Measurements from ENCODE around the gene SLAMF9.

DNA sequence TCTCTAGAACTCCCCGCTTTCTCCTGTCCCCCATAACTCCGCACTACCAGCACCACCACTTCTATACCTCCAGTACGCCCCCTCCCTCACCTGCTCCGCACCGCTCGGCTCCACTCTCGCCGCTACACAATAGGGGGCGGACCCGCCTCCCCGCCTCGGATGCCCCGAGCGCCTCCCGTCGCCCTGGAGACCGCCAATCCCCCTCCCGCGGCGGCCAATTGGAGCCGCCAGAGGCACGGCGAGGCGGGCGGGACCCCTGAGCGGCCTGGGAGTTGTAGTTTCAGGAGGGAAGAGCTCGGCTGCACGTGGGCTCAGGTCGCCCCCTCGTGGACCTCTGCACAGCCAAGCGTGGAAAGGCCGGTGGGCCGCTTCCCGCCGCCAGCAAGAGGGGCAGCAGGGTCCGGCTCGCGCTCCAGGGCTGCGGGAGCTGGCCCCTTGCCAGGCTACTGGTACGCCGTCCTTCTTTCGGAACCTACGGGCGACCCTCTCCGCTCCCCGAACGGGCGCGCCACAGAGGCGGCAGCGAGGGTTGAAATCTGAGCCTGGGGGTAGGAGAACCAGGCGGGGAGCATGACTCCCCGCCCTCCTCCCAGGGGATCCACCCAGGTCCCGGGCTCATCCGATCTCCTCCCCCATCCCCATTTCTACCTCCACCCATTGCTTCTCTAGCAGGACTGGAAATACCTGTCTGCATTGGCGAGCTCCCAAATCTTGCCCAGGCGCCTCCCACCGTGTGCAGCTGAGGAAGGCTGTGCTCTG, 8.4 kb downstream of the SLAMF9 start, which contains the start of gene IGSF9:
- no peak for TF ChIP-seq MYC (IDR thresholded peaks at IDR 0.05; ENCODE audit: low read depth, low read length)
- TF ChIP-seq, protein P1, sequence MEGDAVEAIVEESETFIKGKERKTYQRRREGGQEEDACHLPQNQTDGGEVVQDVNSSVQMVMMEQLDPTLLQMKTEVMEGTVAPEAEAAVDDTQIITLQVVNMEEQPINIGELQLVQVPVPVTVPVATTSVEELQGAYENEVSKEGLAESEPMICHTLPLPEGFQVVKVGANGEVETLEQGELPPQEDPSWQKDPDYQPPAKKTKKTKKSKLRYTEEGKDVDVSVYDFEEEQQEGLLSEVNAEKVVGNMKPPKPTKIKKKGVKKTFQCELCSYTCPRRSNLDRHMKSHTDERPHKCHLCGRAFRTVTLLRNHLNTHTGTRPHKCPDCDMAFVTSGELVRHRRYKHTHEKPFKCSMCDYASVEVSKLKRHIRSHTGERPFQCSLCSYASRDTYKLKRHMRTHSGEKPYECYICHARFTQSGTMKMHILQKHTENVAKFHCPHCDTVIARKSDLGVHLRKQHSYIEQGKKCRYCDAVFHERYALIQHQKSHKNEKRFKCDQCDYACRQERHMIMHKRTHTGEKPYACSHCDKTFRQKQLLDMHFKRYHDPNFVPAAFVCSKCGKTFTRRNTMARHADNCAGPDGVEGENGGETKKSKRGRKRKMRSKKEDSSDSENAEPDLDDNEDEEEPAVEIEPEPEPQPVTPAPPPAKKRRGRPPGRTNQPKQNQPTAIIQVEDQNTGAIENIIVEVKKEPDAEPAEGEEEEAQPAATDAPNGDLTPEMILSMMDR (IDR thresholded peaks at IDR 0.05; ENCODE audit: low read depth, low read length): no peak
